Measurements from ENCODE around the gene BCKDHA. TPM values are rescaled to one million over a fixed set of nuclear protein-coding genes. Genes with fewer than 3 reads are reported as not detected.
A peak's percentile ranks its signal among the peaks of the same experiment; 100 is the strongest.
"Not testable (repeated sequence)": the region's sequence is repeated elsewhere in the genome, so short reads cannot be mapped to it uniquely, and the experiment has no call there.

BCKDHA gene
- total RNA-seq, 1 experiment from 2014 or later: 64.2 TPM

GRCh38 chr19:41359741-41360140 is 37.9 kb upstream of the BCKDHA start:
- Histone ChIP-seq H3K27ac (no peak overlapping the region), H3K27me3 (no peaks in the 10 kb centered on the region), H3K4me1 (no peaks in the 10 kb centered on the region; the same call in 1 of the 2 replicates), H3K36me3 (no peaks in the 10 kb centered on the region), H3K9me3 (replicated peaks) (no peaks in the 10 kb centered on the region), H3K4me3 (no peak overlapping the region)
- no peak for DNase-seq

GRCh38 chr19:41362143-41362847 is 35.3 kb upstream of the BCKDHA start:
- no peaks in the 10 kb centered on the region for H3K36me3 ChIP-seq
- no peak overlapping the region for H3K4me3 ChIP-seq
- H3K9me3 ChIP-seq (replicated peaks): no peaks in the 10 kb centered on the region
- no peaks in the 10 kb centered on the region; the same call in 1 of the 2 replicates for H3K4me1 ChIP-seq
- DNase-seq: no peak
- no peaks in the 10 kb centered on the region for H3K27me3 ChIP-seq
- H3K27ac ChIP-seq: no peak overlapping the region

- H3K4me1 ChIP-seq: no peaks in the 10 kb centered on the region; the same call in 1 of the 2 replicates
- peak overlapping the region; percentile 92; the same call in 1 of the 2 replicates for H3K27ac ChIP-seq
- no peak for DNase-seq
- peak overlapping the region; percentile 87 for H3K4me3 ChIP-seq
- no peaks in the 10 kb centered on the region for H3K27me3 ChIP-seq
- no peaks in the 10 kb centered on the region for H3K9me3 ChIP-seq (replicated peaks)
- H3K36me3 ChIP-seq: no peaks in the 10 kb centered on the region
Observed at GRCh38 chr19:41363371-41363752, 34.3 kb upstream of the BCKDHA start.

GRCh38 chr19:41363753-41364523 is 33.7 kb upstream of the BCKDHA start, which contains the start of gene B9D2:
Gene B9D2, minus strand, starts transcription at chr19:41364149. Its CDS starts 630 bp downstream, at chr19:41363519.
- H3K9me3 ChIP-seq (replicated peaks): no peaks in the 10 kb centered on the region
- DNase-seq: peak; percentile 100
- H3K36me3 ChIP-seq: no peaks in the 10 kb centered on the region
- H3K27me3 ChIP-seq: no peaks in the 10 kb centered on the region
- peak within 1 kb of the TSS; percentile 87 for H3K4me3 ChIP-seq
- peak within 1 kb of the TSS; percentile 92 for H3K27ac ChIP-seq
- no peaks in the 10 kb centered on the region; the same call in 1 of the 2 replicates for H3K4me1 ChIP-seq

GRCh38 chr19:41364524-41365391 is 32.9 kb upstream of the BCKDHA start:
- H3K27me3 ChIP-seq: no peaks in the 10 kb centered on the region

GRCh38 chr19:41366089-41366488 is 31.5 kb upstream of the BCKDHA start:
- Histone ChIP-seq H3K36me3 (no peaks in the 10 kb centered on the region), H3K27ac (no peak overlapping the region), H3K9me3 (replicated peaks) (no peaks in the 10 kb centered on the region), H3K27me3 (no peaks in the 10 kb centered on the region), H3K4me3 (no peak overlapping the region), H3K4me1 (no peaks in the 10 kb centered on the region; the same call in 1 of the 2 replicates)
- DNase-seq: peak in 1 of 2 experiments; percentile 35

More at GRCh38 chr19:41364524-41365391, 32.9 kb upstream of the BCKDHA start:
- Histone ChIP-seq H3K36me3 (no peaks in the 10 kb centered on the region), H3K9me3 (replicated peaks) (no peaks in the 10 kb centered on the region), H3K4me3 (peak overlapping the region; percentile 87), H3K27ac (peak overlapping the region; percentile 92), H3K4me1 (no peaks in the 10 kb centered on the region; the same call in 1 of the 2 replicates)
- no peak for DNase-seq

- no peaks in the 10 kb centered on the region for H3K27me3 ChIP-seq
- no peaks in the 10 kb centered on the region for H3K36me3 ChIP-seq
- H3K4me1 ChIP-seq: no peaks in the 10 kb centered on the region; the same call in 1 of the 2 replicates
- H3K27ac ChIP-seq: no peak overlapping the region
- no peak overlapping the region for H3K4me3 ChIP-seq
- H3K9me3 ChIP-seq (replicated peaks): no peaks in the 10 kb centered on the region
- DNase-seq: no peak
Observed at GRCh38 chr19:41367848-41368301, 29.7 kb upstream of the BCKDHA start.

- H3K36me3 ChIP-seq: no peaks in the 10 kb centered on the region
- H3K4me1 ChIP-seq: peaks cover 12% of the 10 kb centered on the region
- no peaks in the 10 kb centered on the region for H3K27me3 ChIP-seq
- H3K4me3 ChIP-seq: no peak overlapping the region
- H3K9me3 ChIP-seq (replicated peaks): no peaks in the 10 kb centered on the region
- DNase-seq: no peak
- no peak overlapping the region for H3K27ac ChIP-seq
Observed at GRCh38 chr19:41369769-41370168, 27.8 kb upstream of the BCKDHA start.

- H3K4me3 ChIP-seq; H3K27me3 ChIP-seq; H3K27ac ChIP-seq; DNase-seq; H3K9me3 ChIP-seq (replicated peaks); H3K36me3 ChIP-seq: not testable (repeated sequence)
- peaks cover 14% of the 10 kb centered on the region for H3K4me1 ChIP-seq
Observed at GRCh38 chr19:41371119-41371518, 26.5 kb upstream of the BCKDHA start.

- no peak for DNase-seq
- H3K27ac ChIP-seq: no peak overlapping the region
- H3K36me3 ChIP-seq: no peaks in the 10 kb centered on the region
- H3K4me1 ChIP-seq: peaks cover 14% of the 10 kb centered on the region
- no peaks in the 10 kb centered on the region for H3K27me3 ChIP-seq
- H3K4me3 ChIP-seq: no peak overlapping the region
- H3K9me3 ChIP-seq (replicated peaks): no peaks in the 10 kb centered on the region
Observed at GRCh38 chr19:41371541-41371940, 26.1 kb upstream of the BCKDHA start.

- Histone ChIP-seq H3K27me3 (no peaks in the 10 kb centered on the region), H3K9me3 (replicated peaks) (no peaks in the 10 kb centered on the region), H3K27ac (no peak overlapping the region), H3K4me3 (no peak overlapping the region), H3K36me3 (no peaks in the 10 kb centered on the region), H3K4me1 (peaks cover 14% of the 10 kb centered on the region)
- no peak for DNase-seq
Observed at GRCh38 chr19:41372501-41372900, 25.1 kb upstream of the BCKDHA start.

GRCh38 chr19:41373993-41374392 is 23.6 kb upstream of the BCKDHA start:
- Histone ChIP-seq H3K4me3 (no peak overlapping the region), H3K27me3 (no peaks in the 10 kb centered on the region), H3K36me3 (no peaks in the 10 kb centered on the region), H3K4me1 (peaks cover 23% of the 10 kb centered on the region), H3K9me3 (replicated peaks) (no peaks in the 10 kb centered on the region), H3K27ac (peak overlapping the region; percentile 6)
- DNase-seq: peak; percentile 97 to 99

- peaks cover 23% of the 10 kb centered on the region for H3K4me1 ChIP-seq
- no peak for DNase-seq
- no peaks in the 10 kb centered on the region for H3K36me3 ChIP-seq
- no peaks in the 10 kb centered on the region for H3K27me3 ChIP-seq
- H3K9me3 ChIP-seq (replicated peaks): no peaks in the 10 kb centered on the region
- no peak within 1 kb of the TSS for H3K27ac ChIP-seq
- H3K4me3 ChIP-seq: peak within 1 kb of the TSS; percentile 52
Observed at GRCh38 chr19:41376241-41376997, 21.2 kb upstream of the BCKDHA start, which contains the start of gene TMEM91. Gene TMEM91, plus strand, starts transcription at chr19:41376533. Its CDS starts 1,777 bp downstream, at chr19:41378310.

- no peak for DNase-seq
- H3K27me3 ChIP-seq: no peaks in the 10 kb centered on the region
- H3K9me3 ChIP-seq (replicated peaks): no peaks in the 10 kb centered on the region
- no peaks in the 10 kb centered on the region for H3K36me3 ChIP-seq
- H3K27ac ChIP-seq: no peak overlapping the region
- H3K4me3 ChIP-seq: no peak overlapping the region
- H3K4me1 ChIP-seq: peaks cover 23% of the 10 kb centered on the region
Observed at GRCh38 chr19:41376998-41377365, 20.6 kb upstream of the BCKDHA start.

Measured in SJCRH30 (cell line).